Measurements from ENCODE around the gene SZT2. TPM values are rescaled to one million over a fixed set of nuclear protein-coding genes. Genes with fewer than 3 reads are reported as not detected.

Gene SZT2
- total RNA-seq, 1 donor from 2014 or later: 30.0 TPM

DNA sequence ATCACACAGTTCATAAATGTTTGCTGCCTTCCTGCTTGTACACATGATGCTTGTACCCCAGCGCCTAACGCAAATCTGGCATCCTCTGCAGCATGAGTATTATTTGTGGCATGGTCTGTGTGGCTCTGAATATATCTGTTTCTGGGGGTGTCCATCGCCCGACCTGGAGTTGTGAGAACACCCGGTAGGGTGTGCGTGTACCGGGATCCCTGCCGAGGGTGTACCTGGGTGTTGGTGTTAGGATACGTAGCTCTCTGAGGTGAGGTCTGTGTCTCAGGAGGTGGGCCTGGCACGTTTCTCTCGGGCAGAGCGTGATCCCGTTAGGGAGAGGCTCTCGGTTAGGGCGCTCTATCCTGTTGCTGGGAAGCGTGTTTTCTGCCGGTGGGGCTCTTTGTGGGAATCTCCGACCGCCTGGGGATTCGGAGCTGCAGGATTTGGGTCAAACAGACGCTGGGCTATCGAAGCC is 41.3 kb upstream of the SZT2 start:
- Histone ChIP-seq H3K9ac (ENCODE audit: low read length) (peak overlapping the region; percentile 67), H3K4me3 (ENCODE audit: insufficient read depth, low read depth, low read length) (peak overlapping the region; percentile 63), H3K4me1 (ENCODE audit: insufficient read depth, low read length) (peaks cover 17% of the 10 kb centered on the region), H2AFZ (ENCODE audit: low read depth, low read length) (peak overlapping the region; percentile 88), H3K27ac (ENCODE audit: low read depth, low read length) (no peak overlapping the region), H3K36me3 (ENCODE audit: insufficient read depth, low read length) (no peaks in the 10 kb centered on the region), H3K79me2 (ENCODE audit: insufficient read depth, low read length) (no peaks in the 10 kb centered on the region), H3K4me2 (ENCODE audit: low read length) (peak overlapping the region; percentile 92), H3K27me3 (ENCODE audit: insufficient read depth, low read length) (no peaks in the 10 kb centered on the region), H4K20me1 (ENCODE audit: insufficient read depth, low read length) (no peaks in the 10 kb centered on the region), H3K9me3 (ENCODE audit: insufficient read depth, low read depth, low read length) (no peaks in the 10 kb centered on the region)
- TF ChIP-seq CTCF (IDR thresholded peaks at IDR 0.05; ENCODE audit: insufficient read depth, low read depth, low read length): no peak
- TF ChIP-seq EZH2 (IDR thresholded peaks at IDR 0.05; ENCODE audit: insufficient read depth, low read length): no peak
- FAIRE-seq: no peak
- peaks cover 6% of the 10 kb centered on the region for H3K4me1 Mint-ChIP-seq (ENCODE audit: low read depth, unreplicated experiment)
- H3K4me3 Mint-ChIP-seq (ENCODE audit: unreplicated experiment): peak overlapping the region; percentile 50
- no peak for DNase-seq (ENCODE audit: low read depth)
- H3K27me3 Mint-ChIP-seq (ENCODE audit: low read depth, unreplicated experiment): no peaks in the 10 kb centered on the region
- no peak overlapping the region for H3K27ac Mint-ChIP-seq (ENCODE audit: unreplicated experiment)
- H3K9me3 Mint-ChIP-seq (ENCODE audit: unreplicated experiment): peaks cover 2% of the 10 kb centered on the region
- no peaks in the 10 kb centered on the region for H3K36me3 Mint-ChIP-seq (ENCODE audit: low read depth, unreplicated experiment)

DNA sequence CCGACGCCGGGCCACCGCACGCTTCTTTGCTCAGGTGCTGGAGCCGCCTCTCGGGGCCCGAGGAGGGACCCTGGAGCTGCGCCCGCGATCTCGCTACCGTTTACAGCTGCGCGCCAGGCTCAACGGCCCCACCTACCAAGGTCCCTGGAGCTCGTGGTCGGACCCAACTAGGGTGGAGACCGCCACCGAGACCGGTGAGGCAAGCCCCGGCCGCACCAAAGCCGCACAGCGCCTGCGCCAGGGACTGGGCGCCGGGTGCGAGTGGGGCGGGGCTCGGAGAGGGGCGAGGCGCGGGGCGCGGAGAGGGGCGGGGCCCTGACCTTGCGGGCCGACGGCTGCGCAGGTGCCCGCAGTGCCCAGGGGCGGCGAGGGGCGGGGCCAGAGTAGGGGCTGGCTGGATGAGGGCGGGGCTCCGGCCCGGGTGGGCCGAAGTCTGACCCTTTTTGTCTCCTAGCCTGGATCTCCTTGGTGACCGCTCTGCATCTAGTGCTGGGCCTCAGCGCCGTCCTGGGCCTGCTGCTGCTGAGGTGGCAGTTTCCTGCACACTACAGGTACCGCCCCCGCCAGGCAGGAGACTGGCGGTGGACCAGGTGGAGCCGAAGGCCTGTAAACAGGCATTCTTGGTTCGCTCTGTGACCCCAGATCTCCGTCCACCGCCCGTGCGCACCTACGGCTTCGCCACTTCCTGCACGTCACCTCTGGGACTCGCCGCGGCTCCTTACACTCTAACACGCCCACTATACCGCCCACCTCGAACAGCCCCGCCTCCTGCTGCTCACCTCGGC is 40.7 kb upstream of the SZT2 start:
- Histone ChIP-seq H3K4me2 (ENCODE audit: low read length) (peak overlapping the region; percentile 92), H4K20me1 (ENCODE audit: insufficient read depth, low read length) (no peaks in the 10 kb centered on the region), H3K36me3 (ENCODE audit: insufficient read depth, low read length) (no peaks in the 10 kb centered on the region), H2AFZ (ENCODE audit: low read depth, low read length) (peak overlapping the region; percentile 88), H3K4me1 (ENCODE audit: insufficient read depth, low read length) (peaks cover 17% of the 10 kb centered on the region), H3K27ac (ENCODE audit: low read depth, low read length) (peak overlapping the region; percentile 45), H3K9ac (ENCODE audit: low read length) (peak overlapping the region; percentile 67), H3K4me3 (ENCODE audit: insufficient read depth, low read depth, low read length) (peak overlapping the region; percentile 63), H3K27me3 (ENCODE audit: insufficient read depth, low read length) (no peaks in the 10 kb centered on the region), H3K9me3 (ENCODE audit: insufficient read depth, low read depth, low read length) (no peaks in the 10 kb centered on the region), H3K79me2 (ENCODE audit: insufficient read depth, low read length) (no peaks in the 10 kb centered on the region)
- peak overlapping the region; percentile 86 for H3K4me3 Mint-ChIP-seq (ENCODE audit: unreplicated experiment)
- peak; percentile 70 for DNase-seq (ENCODE audit: low read depth)
- peaks cover 2% of the 10 kb centered on the region for H3K9me3 Mint-ChIP-seq (ENCODE audit: unreplicated experiment)
- no peaks in the 10 kb centered on the region for H3K27me3 Mint-ChIP-seq (ENCODE audit: low read depth, unreplicated experiment)
- FAIRE-seq: no peak
- TF ChIP-seq CTCF (IDR thresholded peaks at IDR 0.05; ENCODE audit: insufficient read depth, low read depth, low read length) (no peak), EZH2 (IDR thresholded peaks at IDR 0.05; ENCODE audit: insufficient read depth, low read length) (no peak)
- no peaks in the 10 kb centered on the region for H3K36me3 Mint-ChIP-seq (ENCODE audit: low read depth, unreplicated experiment)
- H3K4me1 Mint-ChIP-seq (ENCODE audit: low read depth, unreplicated experiment): peaks cover 6% of the 10 kb centered on the region
- peak overlapping the region; percentile 59 for H3K27ac Mint-ChIP-seq (ENCODE audit: unreplicated experiment)
